Karpas-422 (cell line): ENCODE measurements around the gene MRPL53. TPM values are rescaled to one million over a fixed set of nuclear protein-coding genes. Genes with fewer than 3 reads are reported as not detected.

ENCODE experiments used
- DNase-seq: peaks from one replicate; pipeline ENCODE4 v3.0.0-alpha.2; 2015
- H2AFZ ChIP-seq: fragments of 200-600 bp; sonication (generic); 2 replicates; pipeline ENCODE4 v1.6.1; 2014; ENCODE audit warnings: antibody characterized with exemption, low read length, mixed read lengths
- H3K27ac ChIP-seq: fragments of 200-600 bp; sonication (generic); 2 replicates; pipeline ENCODE4 v1.5.1; 2014; ENCODE audit warnings: mild to moderate bottlenecking, low read length, moderate library complexity
- H3K27me3 ChIP-seq: fragments of 200-600 bp; sonication (generic); 2 replicates; pipeline ENCODE4 v1.6.1; 2014; ENCODE audit warnings: low read length, mixed read lengths
- H3K36me3 ChIP-seq: fragments of 200-600 bp; sonication (generic); 2 replicates; pipeline ENCODE4 v1.6.1; 2014; ENCODE audit warnings: low read length, mixed read lengths; ENCODE audit not compliant: insufficient read depth
- H3K4me1 ChIP-seq: fragments of 200-600 bp; sonication (generic); 2 replicates; pipeline ENCODE4 v1.6.1; 2014; ENCODE audit warnings: mild to moderate bottlenecking, low read length, mixed read lengths
- H3K4me2 ChIP-seq: fragments of 200-600 bp; sonication (generic); 2 replicates; pipeline ENCODE4 v1.6.1; 2014; ENCODE audit warnings: low read length, low read depth, mild to moderate bottlenecking; ENCODE audit not compliant: poor library complexity, severe bottlenecking
- H3K4me3 ChIP-seq: fragments of 200-600 bp; sonication (generic); 2 replicates; pipeline ENCODE4 v1.5.1; 2014; ENCODE audit warnings: mild to moderate bottlenecking, antibody characterized with exemption, low read length, mixed read lengths
- H3K79me2 ChIP-seq: fragments of 200-600 bp; sonication (generic); 2 replicates; pipeline ENCODE4 v1.6.1; 2014; ENCODE audit warnings: mild to moderate bottlenecking, low read length, mixed read lengths
- H3K9ac ChIP-seq: fragments of 200-600 bp; sonication (generic); 2 replicates; pipeline ENCODE4 v1.6.0; 2014; ENCODE audit warnings: low read length
- H3K9me2 ChIP-seq: fragments of 200-600 bp; sonication (generic), shearing (Covaris generic); replicated peaks from 2 replicates; pipeline ENCODE4 v1.6.0; 2014; ENCODE audit warnings: mild to moderate bottlenecking, low read length, moderate library complexity; ENCODE audit not compliant: insufficient read depth
- H3K9me3 ChIP-seq: fragments of 300-700, 200-600 bp; sonication (generic); 2 replicates; pipeline ENCODE4 v1.6.1; 2014; ENCODE audit warnings: low read length, mixed read lengths
- H4K20me1 ChIP-seq: fragments of 200-600 bp; sonication (generic); 2 replicates; pipeline ENCODE4 v1.6.1; 2014; ENCODE audit warnings: mild to moderate bottlenecking, antibody characterized with exemption, low read length, low read depth; ENCODE audit not compliant: insufficient read depth
- total RNA-seq: library from RNA; depleted of rRNA; stranded (reverse); fragments of >200 nt; shearing (Covaris generic); gene quantifications from 2 replicates; pipeline ENCODE4 v1.2.3, GENCODE V29; 2014; ENCODE audit warnings: low replicate concordance

MRPL53 gene
- total RNA-seq, 1 experiment from 2014 or later: 91.4 TPM

DNA sequence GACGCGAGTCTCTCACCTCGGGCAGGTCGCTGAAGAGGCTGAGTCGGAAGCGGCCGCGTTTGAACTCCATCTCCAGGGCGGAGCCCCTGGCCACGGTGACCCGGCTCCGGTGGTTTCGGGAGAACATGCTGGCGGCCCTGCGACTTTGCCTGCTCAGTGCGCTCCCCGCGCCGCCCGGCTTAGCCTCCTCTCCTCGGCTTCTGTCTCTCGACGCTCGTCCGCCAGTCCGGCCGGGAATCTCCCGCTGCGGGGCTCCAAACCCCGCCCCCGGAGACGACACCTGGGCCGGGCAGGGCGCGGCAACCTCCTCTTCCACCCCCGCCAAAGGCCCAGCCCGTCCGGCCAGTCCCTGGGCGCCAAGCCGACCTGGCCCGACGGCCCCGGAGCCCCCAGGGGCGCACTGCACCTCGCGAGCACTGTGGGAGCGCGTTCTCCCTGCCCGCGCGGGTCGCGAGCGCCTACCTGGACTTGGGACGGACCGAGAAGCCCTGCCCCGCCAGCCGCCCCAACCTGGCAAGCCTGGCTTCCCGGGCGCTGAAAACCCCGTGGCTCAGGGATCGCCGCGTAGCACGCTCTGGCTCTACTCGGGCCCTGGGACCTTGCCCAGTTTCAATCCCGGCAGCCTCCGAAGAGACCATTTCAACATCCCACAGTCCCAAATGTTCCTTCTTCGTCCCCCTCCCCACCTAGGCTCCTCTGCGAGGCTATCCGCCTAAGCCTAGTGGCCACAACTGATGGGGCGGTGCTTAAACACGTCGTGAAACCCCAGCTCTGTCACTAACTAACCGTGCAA is 30.6 kb downstream of the MRPL53 start, which contains the start of gene RTKN:
Gene RTKN, minus strand, starts transcription at position 248 of the 793 bp plus-strand sequence. Its CDS starts 121 bp downstream, at position 127.
- Histone ChIP-seq H3K4me1 (peaks cover 51% of the 10 kb centered on the region), H3K79me2 (0 out of 2 replicates have a peak, but pooled peaks cover 2% of the 10 kb centered on the region), H3K4me3 (peak within 1 kb of the TSS; percentile 71; the same call in 1 of the 2 replicates), H3K4me2 (peak within 1 kb of the TSS; percentile 71), H2AFZ (peak within 1 kb of the TSS; percentile 89), H3K9ac (peak within 1 kb of the TSS; percentile 83), H3K9me2 (no peaks in the 10 kb centered on the region), H3K36me3 (no peaks in the 10 kb centered on the region), H4K20me1 (no peaks in the 10 kb centered on the region), H3K27me3 (no peaks in the 10 kb centered on the region; the same call in 1 of the 2 replicates), H3K27ac (no peak within 1 kb of the TSS), H3K9me3 (no peaks in the 10 kb centered on the region)
- no peak for DNase-seq

GRCh38 chr2:74441170-74441689 is 31.2 kb downstream of the MRPL53 start:
- Histone ChIP-seq H3K27ac (no peak overlapping the region), H4K20me1 (no peaks in the 10 kb centered on the region), H3K36me3 (no peaks in the 10 kb centered on the region), H2AFZ (no peak overlapping the region), H3K79me2 (0 out of 2 replicates have a peak, but pooled peaks cover 2% of the 10 kb centered on the region), H3K4me2 (no peak overlapping the region), H3K27me3 (no peaks in the 10 kb centered on the region; the same call in 1 of the 2 replicates), H3K9ac (no peak overlapping the region), H3K4me3 (no peak overlapping the region), H3K9me3 (no peaks in the 10 kb centered on the region), H3K9me2 (no peaks in the 10 kb centered on the region), H3K4me1 (peaks cover 56% of the 10 kb centered on the region)
- DNase-seq: no peak

GRCh38 chr2:74440378-74441169 is 31.9 kb downstream of the MRPL53 start:
- peak overlapping the region; percentile 71 for H3K4me2 ChIP-seq
- peak overlapping the region; percentile 71 for H3K4me3 ChIP-seq
- peaks cover 56% of the 10 kb centered on the region for H3K4me1 ChIP-seq
- H3K79me2 ChIP-seq: 0 out of 2 replicates have a peak, but pooled peaks cover 2% of the 10 kb centered on the region
- H3K27me3 ChIP-seq: no peaks in the 10 kb centered on the region; the same call in 1 of the 2 replicates
- H2AFZ ChIP-seq: peak overlapping the region; percentile 89
- H3K27ac ChIP-seq: peak overlapping the region; percentile 24; the same call in 1 of the 2 replicates
- H4K20me1 ChIP-seq: no peaks in the 10 kb centered on the region
- H3K9me3 ChIP-seq: no peaks in the 10 kb centered on the region
- peak; percentile 93 for DNase-seq
- H3K9me2 ChIP-seq: no peaks in the 10 kb centered on the region
- peak overlapping the region; percentile 83 for H3K9ac ChIP-seq
- no peaks in the 10 kb centered on the region for H3K36me3 ChIP-seq

- Histone ChIP-seq H3K36me3 (no peaks in the 10 kb centered on the region), H3K4me2 (peak overlapping the region; percentile 71), H3K9ac (peak overlapping the region; percentile 83), H2AFZ (peak overlapping the region; percentile 89; the same call in 1 of the 2 replicates), H3K4me3 (peak overlapping the region; percentile 71), H3K4me1 (peaks cover 56% of the 10 kb centered on the region), H4K20me1 (no peaks in the 10 kb centered on the region), H3K9me3 (no peaks in the 10 kb centered on the region), H3K27me3 (no peaks in the 10 kb centered on the region; the same call in 1 of the 2 replicates), H3K79me2 (0 out of 2 replicates have a peak, but pooled peaks cover 2% of the 10 kb centered on the region), H3K9me2 (no peaks in the 10 kb centered on the region), H3K27ac (peak overlapping the region; percentile 24; the same call in 1 of the 2 replicates)
- DNase-seq: no peak
These were observed 32.6 kb downstream of the MRPL53 start for GRCh38 chr2:74439803-74440377.

GRCh38 chr2:74439373-74439772 is 33.1 kb downstream of the MRPL53 start:
- Histone ChIP-seq H3K9me3 (no peaks in the 10 kb centered on the region), H3K27ac (peak overlapping the region; percentile 24; the same call in 1 of the 2 replicates), H3K9ac (peak overlapping the region; percentile 83), H3K4me1 (peaks cover 53% of the 10 kb centered on the region), H3K9me2 (no peaks in the 10 kb centered on the region), H4K20me1 (no peaks in the 10 kb centered on the region), H3K27me3 (no peaks in the 10 kb centered on the region), H3K4me2 (peak overlapping the region; percentile 71), H3K36me3 (no peaks in the 10 kb centered on the region), H2AFZ (no peak overlapping the region), H3K79me2 (0 out of 2 replicates have a peak, but pooled peaks cover 2% of the 10 kb centered on the region), H3K4me3 (peak overlapping the region; percentile 71)
- DNase-seq: no peak

DNA sequence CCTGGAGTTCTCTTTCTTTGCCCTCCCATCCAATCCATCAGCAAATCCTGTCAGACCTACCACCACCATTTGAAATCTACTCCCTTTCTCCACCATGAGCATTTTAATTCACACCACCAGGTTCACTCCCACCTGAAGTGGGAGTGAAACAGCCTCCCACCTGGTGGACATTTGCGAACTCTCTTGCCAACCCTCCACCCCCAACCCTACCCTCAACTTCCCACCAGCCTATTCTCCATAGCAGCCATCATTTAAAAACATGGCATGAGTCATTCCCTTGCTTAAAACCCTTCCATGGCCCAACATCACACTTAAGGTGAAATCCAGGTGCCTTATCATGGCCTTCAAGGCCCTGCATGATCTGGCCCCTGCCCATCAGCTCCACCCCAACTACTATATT is 34.2 kb downstream of the MRPL53 start:
- 0 out of 2 replicates have a peak, but pooled peaks cover 2% of the 10 kb centered on the region for H3K79me2 ChIP-seq
- peak overlapping the region; percentile 50 for H3K9ac ChIP-seq
- no peaks in the 10 kb centered on the region for H3K27me3 ChIP-seq
- no peak overlapping the region for H2AFZ ChIP-seq
- H3K27ac ChIP-seq: peak overlapping the region; percentile 82
- no peaks in the 10 kb centered on the region for H3K9me3 ChIP-seq
- H3K9me2 ChIP-seq: no peaks in the 10 kb centered on the region
- no peak for DNase-seq
- peak overlapping the region; percentile 46; the same call in 1 of the 2 replicates for H3K4me3 ChIP-seq
- H4K20me1 ChIP-seq: no peaks in the 10 kb centered on the region
- peaks cover 46% of the 10 kb centered on the region for H3K4me1 ChIP-seq
- H3K4me2 ChIP-seq: peak overlapping the region; percentile 71
- no peaks in the 10 kb centered on the region for H3K36me3 ChIP-seq

DNA sequence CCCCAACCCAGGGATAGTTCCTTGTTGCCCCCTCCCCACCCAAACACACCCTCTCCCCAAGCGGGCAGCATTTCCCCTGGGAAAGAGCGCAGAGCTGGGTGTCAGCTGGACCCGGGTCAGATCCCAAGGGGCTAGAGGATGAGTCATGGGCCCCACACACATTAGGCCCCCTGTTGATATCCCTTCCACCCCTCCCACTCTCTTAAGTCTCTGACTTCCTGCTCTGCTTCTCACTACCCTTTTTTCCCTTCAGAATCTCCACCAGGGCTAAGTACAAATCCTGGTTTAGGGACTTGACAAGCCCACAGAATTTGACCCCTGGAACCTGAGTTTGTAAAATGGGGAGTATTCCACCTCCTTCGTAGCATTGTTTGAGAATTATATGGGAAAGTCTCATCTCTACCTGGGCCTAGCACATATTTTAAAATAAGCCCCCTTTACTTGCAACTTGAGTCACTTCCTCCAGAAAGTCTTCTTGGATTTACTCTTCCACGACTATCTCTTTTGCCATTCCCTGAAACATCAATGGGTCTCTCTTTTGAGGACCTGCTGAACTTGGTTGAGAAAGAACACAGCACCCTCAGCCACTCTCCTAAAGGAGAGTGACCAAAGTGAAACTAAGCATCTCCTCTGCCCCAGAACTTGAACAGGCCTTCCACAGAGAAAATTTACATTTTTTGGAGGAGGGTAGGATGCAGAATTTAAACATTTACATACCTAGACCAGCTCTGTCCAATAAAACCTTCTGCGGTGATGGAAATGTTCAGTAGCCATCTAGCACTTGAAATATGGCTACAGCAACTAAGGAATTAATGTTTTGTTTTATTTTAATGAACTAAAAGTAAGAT is 35.4 kb downstream of the MRPL53 start:
- Histone ChIP-seq H3K4me1 (peaks cover 46% of the 10 kb centered on the region), H4K20me1 (no peaks in the 10 kb centered on the region), H3K4me3 (peak overlapping the region; percentile 46), H2AFZ (peak overlapping the region; percentile 4), H3K27me3 (no peaks in the 10 kb centered on the region), H3K9me2 (no peaks in the 10 kb centered on the region), H3K36me3 (no peaks in the 10 kb centered on the region), H3K9me3 (no peaks in the 10 kb centered on the region), H3K27ac (peak overlapping the region; percentile 82), H3K79me2 (0 out of 2 replicates have a peak, but pooled peaks cover 2% of the 10 kb centered on the region), H3K9ac (peak overlapping the region; percentile 50), H3K4me2 (peak overlapping the region; percentile 71)
- peak; percentile 89 for DNase-seq
